ENCODE measurements around the gene HOXA1.

The HOXA1 gene

DNA sequence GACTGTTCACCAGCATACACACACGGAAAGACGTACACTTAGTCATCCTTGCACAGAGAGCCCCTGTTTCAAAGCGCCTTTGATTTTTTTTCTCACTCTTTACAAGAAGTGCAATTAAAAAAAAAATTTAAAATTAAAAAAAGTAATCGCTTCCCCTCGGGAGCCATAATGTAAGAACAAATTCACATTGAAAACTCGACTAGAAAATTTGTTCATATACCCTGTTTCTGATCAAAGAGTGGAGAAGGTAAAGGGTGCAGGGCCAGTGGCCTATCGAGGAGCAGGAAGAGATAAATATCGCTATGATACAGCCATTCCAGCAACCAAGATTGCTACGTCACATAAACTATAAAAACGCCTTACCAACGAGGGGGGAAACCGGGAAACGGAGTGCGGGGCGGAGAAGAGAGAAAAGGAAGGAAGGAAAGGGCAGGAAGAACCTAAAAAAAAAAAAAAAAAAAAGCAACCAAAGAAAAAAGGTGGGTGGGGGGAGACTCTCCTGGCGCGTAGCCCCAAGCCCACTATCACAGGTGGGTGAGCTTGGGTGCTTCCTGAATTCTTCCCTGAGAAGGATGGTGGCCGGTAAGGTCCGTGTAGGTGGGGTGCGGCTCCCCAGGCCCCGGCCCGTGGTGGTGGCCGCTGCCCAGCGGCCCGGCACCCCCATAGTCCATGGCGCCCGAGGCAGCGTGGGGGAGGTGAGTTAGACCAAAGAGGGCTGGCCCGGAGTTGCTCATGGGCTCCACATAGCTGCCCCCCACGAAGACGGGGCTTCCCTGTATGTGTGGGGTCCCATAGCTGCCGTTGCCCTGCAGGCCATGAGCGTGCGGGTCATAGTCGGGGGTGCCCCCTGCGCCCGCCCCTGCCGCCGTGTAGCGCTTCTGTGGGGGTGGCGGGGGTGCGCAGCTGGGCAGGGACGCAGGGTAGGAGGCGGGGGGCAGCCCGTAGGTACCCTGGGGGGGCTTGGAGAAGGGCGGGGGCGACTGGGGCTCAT lies 11.9 kb upstream of the HOXA1 start:
- DNase-seq (ENCODE audit: low read depth in 1 of 2, low spot score in 1 of 2), result no peak
- H3K27ac ChIP-seq (replicated peaks), result no peak overlapping the region
- TF ChIP-seq, protein P1, sequence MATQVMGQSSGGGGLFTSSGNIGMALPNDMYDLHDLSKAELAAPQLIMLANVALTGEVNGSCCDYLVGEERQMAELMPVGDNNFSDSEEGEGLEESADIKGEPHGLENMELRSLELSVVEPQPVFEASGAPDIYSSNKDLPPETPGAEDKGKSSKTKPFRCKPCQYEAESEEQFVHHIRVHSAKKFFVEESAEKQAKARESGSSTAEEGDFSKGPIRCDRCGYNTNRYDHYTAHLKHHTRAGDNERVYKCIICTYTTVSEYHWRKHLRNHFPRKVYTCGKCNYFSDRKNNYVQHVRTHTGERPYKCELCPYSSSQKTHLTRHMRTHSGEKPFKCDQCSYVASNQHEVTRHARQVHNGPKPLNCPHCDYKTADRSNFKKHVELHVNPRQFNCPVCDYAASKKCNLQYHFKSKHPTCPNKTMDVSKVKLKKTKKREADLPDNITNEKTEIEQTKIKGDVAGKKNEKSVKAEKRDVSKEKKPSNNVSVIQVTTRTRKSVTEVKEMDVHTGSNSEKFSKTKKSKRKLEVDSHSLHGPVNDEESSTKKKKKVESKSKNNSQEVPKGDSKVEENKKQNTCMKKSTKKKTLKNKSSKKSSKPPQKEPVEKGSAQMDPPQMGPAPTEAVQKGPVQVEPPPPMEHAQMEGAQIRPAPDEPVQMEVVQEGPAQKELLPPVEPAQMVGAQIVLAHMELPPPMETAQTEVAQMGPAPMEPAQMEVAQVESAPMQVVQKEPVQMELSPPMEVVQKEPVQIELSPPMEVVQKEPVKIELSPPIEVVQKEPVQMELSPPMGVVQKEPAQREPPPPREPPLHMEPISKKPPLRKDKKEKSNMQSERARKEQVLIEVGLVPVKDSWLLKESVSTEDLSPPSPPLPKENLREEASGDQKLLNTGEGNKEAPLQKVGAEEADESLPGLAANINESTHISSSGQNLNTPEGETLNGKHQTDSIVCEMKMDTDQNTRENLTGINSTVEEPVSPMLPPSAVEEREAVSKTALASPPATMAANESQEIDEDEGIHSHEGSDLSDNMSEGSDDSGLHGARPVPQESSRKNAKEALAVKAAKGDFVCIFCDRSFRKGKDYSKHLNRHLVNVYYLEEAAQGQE (IDR thresholded peaks at IDR 0.05; ENCODE audit: insufficient replicate concordance, low read depth), result no peak
- no peak for TF ChIP-seq SPI1 (IDR thresholded peaks at IDR 0.05; ENCODE audit: borderline replicate concordance, low read depth)
- TF ChIP-seq GABPA (IDR thresholded peaks at IDR 0.05; ENCODE audit: low read depth), result no peak
- no peak for TF ChIP-seq POLR2AphosphoS5 (IDR thresholded peaks at IDR 0.05; ENCODE audit: low read depth)
- TF ChIP-seq CTCF (IDR thresholded peaks at IDR 0.05; ENCODE audit: insufficient read depth, low read length), result no peak
- H3K27me3 ChIP-seq (ENCODE audit: insufficient read depth, poor library complexity, severe bottlenecking), result peaks cover 25% of the 10 kb centered on the region
- no peak overlapping the region for H3K4me3 ChIP-seq (replicated peaks; ENCODE audit: insufficient read depth, low read length)

DNA sequence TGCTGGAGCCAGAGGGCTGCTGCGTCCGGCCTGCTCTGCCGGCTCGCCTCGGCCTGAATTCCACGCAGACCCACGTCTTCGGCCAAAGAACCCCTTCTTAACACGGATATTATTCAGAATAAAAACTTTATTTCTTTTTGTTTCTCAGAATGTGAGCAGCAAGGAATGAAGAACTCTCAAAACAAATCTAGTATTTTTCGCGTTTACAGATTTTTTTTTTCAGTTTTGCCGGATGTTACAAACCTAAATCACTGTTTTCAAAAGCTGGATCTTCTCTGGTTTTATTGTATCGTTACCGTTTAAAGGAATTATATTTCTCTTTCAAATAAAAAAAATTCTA lies 11.1 kb upstream of the HOXA1 start:
- TF ChIP-seq SPI1 (IDR thresholded peaks at IDR 0.05; ENCODE audit: borderline replicate concordance, low read depth) (no peak), POLR2AphosphoS5 (IDR thresholded peaks at IDR 0.05; ENCODE audit: low read depth) (no peak), CTCF (IDR thresholded peaks at IDR 0.05; ENCODE audit: insufficient read depth, low read length) (no peak), GABPA (IDR thresholded peaks at IDR 0.05; ENCODE audit: low read depth) (no peak)
- TF ChIP-seq, protein P1 (IDR thresholded peaks at IDR 0.05; ENCODE audit: insufficient replicate concordance, low read depth), result no peak
- Histone ChIP-seq H3K27me3 (ENCODE audit: insufficient read depth, poor library complexity, severe bottlenecking) (peaks cover 30% of the 10 kb centered on the region), H3K27ac (replicated peaks) (no peak overlapping the region), H3K4me3 (replicated peaks; ENCODE audit: insufficient read depth, low read length) (no peak overlapping the region)
- DNase-seq (ENCODE audit: low read depth in 1 of 2, low spot score in 1 of 2), result no peak

GRCh38 chr7:27106181-27106900 lies 10.5 kb upstream of the HOXA1 start:
- TF ChIP-seq GABPA (IDR thresholded peaks at IDR 0.05; ENCODE audit: low read depth) (no peak), SPI1 (IDR thresholded peaks at IDR 0.05; ENCODE audit: borderline replicate concordance, low read depth) (no peak), POLR2AphosphoS5 (IDR thresholded peaks at IDR 0.05; ENCODE audit: low read depth) (no peak), CTCF (IDR thresholded peaks at IDR 0.05; ENCODE audit: insufficient read depth, low read length) (no peak)
- TF ChIP-seq, protein P1 (IDR thresholded peaks at IDR 0.05; ENCODE audit: insufficient replicate concordance, low read depth), result no peak
- DNase-seq (ENCODE audit: low read depth in 1 of 2, low spot score in 1 of 2), result no peak
- Histone ChIP-seq H3K27ac (replicated peaks) (no peak overlapping the region), H3K4me3 (replicated peaks; ENCODE audit: insufficient read depth, low read length) (no peak overlapping the region), H3K27me3 (ENCODE audit: insufficient read depth, poor library complexity, severe bottlenecking) (peaks cover 36% of the 10 kb centered on the region)

Measured in HL-60 (cell line).